K562 (cell line): ENCODE data around the gene RGS8. TPM values are rescaled to one million over a fixed set of nuclear protein-coding genes. Genes with fewer than 3 reads are reported as not detected.
A peak's percentile ranks its signal among the peaks of the same experiment; 100 is the strongest.

Experiments
- ATAC-seq: fragments of 200-7000 bp; cut with Tn5 transposase; 3 replicates; pipeline ENCODE4 v1.9.1; 2020; ENCODE audit warnings: moderate library complexity
- BruUV-seq: library from RNA; stranded (reverse); fragments of 400-500 nt; replicated peaks from 2 replicates; lab custom pipeline; 2021; lab: Mats Ljungman, UMichigan
- CTCF ChIA-PET: fragments of 300-600 bp; formaldehyde crosslinking; extraction: SDS; loops from one replicate; lab custom pipeline; 2021; ENCODE audit warnings: low intra/inter-chr PET ratio; lab: Yijun Ruan, JAX
- POLR2A ChIA-PET: fragments of 300-600, 350-650 bp; sonication (Branson Sonifier 250); formaldehyde crosslinking; extraction: SDS; loops from one replicate; lab custom pipeline; 2021; ENCODE audit warnings: antibody characterized with exemption, inconsistent platforms; lab: Yijun Ruan, JAX
- DNase-seq, 4 experiments: peaks; one replicate each; pipeline versions ENCODE4 v3.0.0 to v3.0.0-alpha.2; 2011 to 2018; ENCODE audit warnings: low spot score in 3 of 4, mixed read lengths in 3 of 4; ENCODE audit errors: extremely low read depth in 1 of 4
- FAIRE-seq: peaks from 2 replicates; lab custom pipeline; 2011; peaks lifted over from hg19 to GRCh38; lab: Jason Lieb, UNC
- H2AFZ ChIP-seq: 2 replicates; pipeline ENCODE4 v1.6.0; 2011; ENCODE audit warnings: low read depth, low read length, control low read depth, inconsistent platforms
- H3K27ac ChIP-seq: fragments of 200-600 bp; 3 replicates; pipeline ENCODE4 v1.8.0; 2011; ENCODE audit warnings: low read depth, mild to moderate bottlenecking, control low read depth, inconsistent platforms, low read length, moderate library complexity, mixed read lengths; ENCODE audit errors: extremely low read depth
- H3K27me3 ChIP-seq, 2 experiments: fragments of 300-600 bp in 1 of 2; 2 replicates in 1 of 2; 3 replicates in 1 of 2; pipeline versions ENCODE4 v1.6.0 to v1.8.0; 2011; ENCODE audit warnings: inconsistent platforms in 2 of 2, low read length in 2 of 2, mild to moderate bottlenecking in 1 of 2, mixed read lengths in 1 of 2, moderate library complexity in 1 of 2; ENCODE audit not compliant: control insufficient read depth in 2 of 2, insufficient read depth in 2 of 2
- H3K36me3 ChIP-seq: fragments of 300-600 bp; 3 replicates; pipeline ENCODE4 v1.8.0; 2011; ENCODE audit warnings: mild to moderate bottlenecking, low read length, inconsistent platforms; ENCODE audit not compliant: control insufficient read depth, insufficient read depth
- H3K4me1 ChIP-seq, 2 experiments: fragments of 200-600 bp in 1 of 2; replicated peaks in 1 of 2; 2 replicates in 1 of 2; 3 replicates in 1 of 2; pipeline versions ENCODE4 v1.5.1 to v1.8.0; 2011; ENCODE audit warnings: inconsistent platforms in 2 of 2, low read length in 2 of 2, mild to moderate bottlenecking in 1 of 2, mixed read lengths in 1 of 2, moderate library complexity in 1 of 2; ENCODE audit not compliant: control insufficient read depth in 2 of 2, insufficient read depth in 2 of 2
- H3K4me2 ChIP-seq: 2 replicates; pipeline ENCODE4 v1.6.1; 2011; ENCODE audit warnings: low read length, control low read depth, inconsistent platforms, mixed read lengths; ENCODE audit not compliant: insufficient read depth
- H3K4me3 ChIP-seq: fragments of 200-600 bp; sonication (generic), shearing (Covaris generic); 2 replicates; pipeline ENCODE4 v1.5.1; 2016; ENCODE audit warnings: control low read depth, inconsistent platforms
- H3K79me2 ChIP-seq: fragments of 200-600 bp; 3 replicates; pipeline ENCODE4 v1.8.0; 2011; ENCODE audit warnings: low read length, inconsistent platforms; ENCODE audit not compliant: control insufficient read depth, insufficient read depth
- H3K9ac ChIP-seq, 2 experiments: 2 replicates each; pipeline versions ENCODE4 v1.6.0 to v1.6.1; 2011; ENCODE audit warnings: low read depth in 2 of 2, low read length in 2 of 2, control low read depth in 1 of 2, inconsistent platforms in 1 of 2, mild to moderate bottlenecking in 1 of 2, mixed read lengths in 1 of 2; ENCODE audit not compliant: insufficient read depth in 1 of 2
- H3K9me1 ChIP-seq: one replicate; pipeline ENCODE4 v1.6.0; 2011; ENCODE audit warnings: inconsistent platforms, mild to moderate bottlenecking, low read length, moderate library complexity; ENCODE audit not compliant: control insufficient read depth, insufficient read depth
- H3K9me3 ChIP-seq: replicated peaks from 2 replicates; pipeline ENCODE4 v1.5.1; 2011; ENCODE audit warnings: low read depth, low read length, inconsistent platforms; ENCODE audit not compliant: control insufficient read depth, insufficient read depth
- H4K20me1 ChIP-seq: replicated peaks from 2 replicates; pipeline ENCODE4 v1.6.1; 2011; ENCODE audit warnings: low read length, inconsistent platforms, mixed read lengths; ENCODE audit not compliant: control insufficient read depth, insufficient read depth
- E2F8 ChIP-seq: fragments of 450-650 bp; IDR thresholded peaks from 2 replicates; pipeline ENCODE4 v1.7.1; 2018; ENCODE audit warnings: mild to moderate bottlenecking, low read depth; ENCODE audit not compliant: partially characterized antibody
- YBX1 ChIP-seq: fragments of 450-650 bp; IDR thresholded peaks from 2 replicates; pipeline ENCODE4 v1.7.1; 2016; ENCODE audit warnings: mild to moderate bottlenecking
- ZBTB40 ChIP-seq, 2 experiments: fragments of 450-650 bp in 1 of 2; sonication (generic) in 1 of 2; formaldehyde crosslinking in 1 of 2; IDR thresholded peaks; 2 replicates each; pipeline versions ENCODE4 v1.7.1 to v1.9.0; 2016 to 2022; ENCODE audit warnings: inconsistent platforms in 1 of 2, mild to moderate bottlenecking in 1 of 2, missing genetic modification reagents in 1 of 2
- ZNF253 ChIP-seq: fragments of 250-450 bp; sonication (Bioruptor Pico); conservative IDR thresholded peaks from 2 replicates; pipeline ENCODE4 v1.6.1; 2021; ENCODE audit warnings: mild to moderate bottlenecking
- WGBS: fragments of 100-300 bp; shearing (Covaris generic); methylation state at CpG from one replicate; pipeline ENCODE4 v1.1.6; 2016; ENCODE audit warnings: low coverage, mixed read lengths; ENCODE audit not compliant: insufficient coverage; ENCODE audit errors: missing lambda C conversion rate; 5-methylcytosine and 5-hydroxymethylcytosine counted together
- in situ Hi-C: fragments of 300-500 bp; cut with MboI; formaldehyde crosslinking; loops from 4 replicates; pipeline ENCODE4 v1.15.0; 2018; ENCODE audit warnings: inconsistent platforms, mixed read lengths
- intact Hi-C: fragments of 100-400 bp; cut with micrococcal nuclease; formaldehyde crosslinking; loops from 2 replicates; pipeline ENCODE4 v1.14.2; 2022
- polyA plus RNA-seq, 8 experiments: library from polyadenylated mRNA; depleted of rRNA in 4 of 8; stranded (reverse) in 5 of 8; unstranded in 3 of 8; fragments of >200 nt; fragmentation: Nextera tagmentation in 2 of 8; fragmentation: Illumina TruSeq in 1 of 8; extraction: Ambion mirVana in 2 of 8; extraction: Trizol in 1 of 8; gene quantifications; 2 replicates each; pipeline versions ENCODE4 v1.2.1 to v1.2.3, GENCODE V29; 2011 to 2014; ENCODE audit warnings: inconsistent platforms in 1 of 8, missing spikeins in 1 of 8
- total RNA-seq, 7 experiments: library from RNA; depleted of rRNA in 6 of 7; stranded (reverse); fragments of >200 nt in 6 of 7; fragmentation: Illumina TruSeq in 2 of 7; extraction: Trizol in 2 of 7; gene quantifications; 2 replicates each; pipeline versions ENCODE4 v1.2.1 to v1.2.3, GENCODE V29; 2011 to 2021; ENCODE audit warnings: low replicate concordance in 1 of 7

The RGS8 gene
- total and polyA plus RNA-seq, 9 of the 15 experiments (the other 6 are each of a cell fraction or from before 2014, with no cell fraction given), result not detected

GRCh38 chr1:182668521-182669054 lies 15.8 kb downstream of the RGS8 start (continued):
- TF ChIP-seq E2F8 (no peak), ZNF253 (CRISPR knock-in tag) (no peak)

GRCh38 chr1:182667848-182668505 lies 16.4 kb downstream of the RGS8 start:
- in situ Hi-C loops (no loop called here), intact Hi-C loops (no loop called here)
- peaks cover 22 to 52% of the 10 kb centered on the region in 2 experiments for H3K27me3 ChIP-seq
- H2AFZ ChIP-seq, result no peak overlapping the region
- TF ChIP-seq YBX1 (no peak), ZBTB40 (IDR thresholded peaks at IDR 0.05) (peak; percentile 93), ZBTB40 (CRISPR knock-in tag; IDR thresholded peaks at IDR 0.05) (peak; percentile 84)
- H3K4me1 ChIP-seq, result no peaks in the 10 kb centered on the region
- H4K20me1 ChIP-seq, result no peaks in the 10 kb centered on the region
- ChIA-PET CTCF (no interaction called here), POLR2A (interaction anchor here (0.6 to 2.4 kb wide), 8 partner anchors 9 to 864 kb away, joined by 3 to 7 read pairs (median 3); no protein-coding TSS in a partner anchor)
- H3K4me3 ChIP-seq, result no peak overlapping the region
- no peak overlapping the region for H3K9ac ChIP-seq
- no peak overlapping the region for H3K27ac ChIP-seq
- H3K4me2 ChIP-seq, result no peak overlapping the region
- H3K9me1 ChIP-seq, result no peaks in the 10 kb centered on the region
- H3K79me2 ChIP-seq, result no peaks in the 10 kb centered on the region
- no TSS peak for BruUV-seq
- DNase-seq (no peak), ATAC-seq (no peak), FAIRE-seq (no peak)
- WGBS, result 0% methylated on average over 7 of the region's 7 CpGs
- H3K36me3 ChIP-seq, result no peaks in the 10 kb centered on the region
- H3K9me3 ChIP-seq, result no peaks in the 10 kb centered on the region
